WTC11 (cell line): ENCODE data around the gene APOLD1. TPM values are rescaled to one million over a fixed set of nuclear protein-coding genes. Genes with fewer than 3 reads are reported as not detected.

ENCODE experiments used
- ATAC-seq: fragments of 200-7000 bp; cut with Tn5 transposase; 2 replicates; pipeline ENCODE4 v1.10.0; 2021; ENCODE audit warnings: mild to moderate bottlenecking, moderate library complexity
- CTCF ChIA-PET: fragments of 300-600 bp; sonication (Branson Sonifier 250); formaldehyde crosslinking; loops from one replicate; lab custom pipeline; 2021; ENCODE audit warnings: antibody characterized with exemption; lab: Charles Lee
- POLR2A ChIA-PET: fragments of 350-600 bp; sonication (Branson Sonifier 250); formaldehyde crosslinking; loops from one replicate; lab custom pipeline; 2021; ENCODE audit warnings: antibody characterized with exemption; lab: Charles Lee
- DNase-seq: peaks from one replicate; pipeline ENCODE4 v3.0.0; 2021; ENCODE audit warnings: low spot score
- H3K27ac Mint-ChIP-seq: 2 replicates; pipeline ENCODE4 v1.8.0; 2021; ENCODE audit warnings: mixed read lengths
- H3K27me3 Mint-ChIP-seq: 2 replicates; pipeline ENCODE4 v1.8.0; 2021; ENCODE audit warnings: low read depth, mild to moderate bottlenecking, moderate library complexity, mixed read lengths
- H3K36me3 Mint-ChIP-seq: 2 replicates; pipeline ENCODE4 v1.8.0; 2021; ENCODE audit warnings: mixed read lengths
- H3K4me1 Mint-ChIP-seq: 2 replicates; pipeline ENCODE4 v1.8.0; 2022; ENCODE audit warnings: mixed read lengths
- H3K4me3 Mint-ChIP-seq: 2 replicates; pipeline ENCODE4 v1.8.0; 2021; ENCODE audit warnings: mild to moderate bottlenecking, moderate library complexity, mixed read lengths
- H3K9me3 Mint-ChIP-seq: 2 replicates; pipeline ENCODE4 v1.8.0; 2021; ENCODE audit warnings: mixed read lengths
- ELF4 ChIP-seq: sonication (generic); formaldehyde crosslinking; IDR thresholded peaks from 2 replicates; pipeline ENCODE4 v1.8.1; 2022; ENCODE audit warnings: low read depth, mild to moderate bottlenecking, moderate library complexity, missing genetic modification reagents
- ESRRA ChIP-seq: sonication (generic); formaldehyde crosslinking; IDR thresholded peaks from 2 replicates; pipeline ENCODE4 v1.8.1; 2022; ENCODE audit warnings: mild to moderate bottlenecking, missing genetic modification reagents, borderline replicate concordance
- ETV6 ChIP-seq: sonication (generic); formaldehyde crosslinking; IDR thresholded peaks from 2 replicates; pipeline ENCODE4 v1.8.1; 2022; ENCODE audit warnings: mild to moderate bottlenecking, missing genetic modification reagents
- FOXJ3 ChIP-seq: sonication (generic); formaldehyde crosslinking; IDR thresholded peaks from 2 replicates; pipeline ENCODE4 v1.9.0; 2021; ENCODE audit warnings: missing genetic modification reagents, mild to moderate bottlenecking, borderline replicate concordance
- HMGA2 ChIP-seq: fragments of 250-450 bp; sonication (Bioruptor Pico); IDR thresholded peaks from 2 replicates; pipeline ENCODE4 v1.4.0; 2021; ENCODE audit warnings: mild to moderate bottlenecking, moderate library complexity
- NR1H2 ChIP-seq: sonication (generic); formaldehyde crosslinking; IDR thresholded peaks from 2 replicates; pipeline ENCODE4 v1.9.0; 2021; ENCODE audit warnings: mild to moderate bottlenecking, moderate library complexity, missing genetic modification reagents
- NR2C2 ChIP-seq: sonication (generic); formaldehyde crosslinking; IDR thresholded peaks from 2 replicates; pipeline ENCODE4 v1.8.0; 2022; ENCODE audit warnings: mild to moderate bottlenecking, missing genetic modification reagents
- OVOL2 ChIP-seq: fragments of 250-450 bp; sonication (Bioruptor Pico); IDR thresholded peaks from 2 replicates; pipeline ENCODE4 v1.9.0; 2021; ENCODE audit warnings: mild to moderate bottlenecking, borderline replicate concordance
- TCF7 ChIP-seq: sonication (generic); formaldehyde crosslinking; IDR thresholded peaks from 2 replicates; pipeline ENCODE4 v1.8.0; 2022; ENCODE audit warnings: mild to moderate bottlenecking, low read depth, missing genetic modification reagents, moderate library complexity
- TEAD1 ChIP-seq: sonication (generic); formaldehyde crosslinking; IDR thresholded peaks from 2 replicates; pipeline ENCODE4 v1.8.0; 2022; ENCODE audit warnings: mild to moderate bottlenecking, missing genetic modification reagents
- ZNF423 ChIP-seq: fragments of 250-450 bp; sonication (Bioruptor Pico); IDR thresholded peaks from 2 replicates; pipeline ENCODE4 v2.1.2; 2022; ENCODE audit warnings: mild to moderate bottlenecking, moderate library complexity
- total RNA-seq: library from RNA; stranded (reverse); gene quantifications from 3 replicates; pipeline ENCODE4 v1.2.3, GENCODE V29; 2021
- TF ChIP-seq, protein P1 (sequence below): sonication (generic); formaldehyde crosslinking; IDR thresholded peaks from 2 replicates; pipeline ENCODE4 v1.8.0; 2023; ENCODE audit warnings: missing genetic modification reagents, mild to moderate bottlenecking, borderline replicate concordance
- TF ChIP-seq, protein P2 (sequence below): sonication (generic); formaldehyde crosslinking; IDR thresholded peaks from 2 replicates; pipeline ENCODE4 v1.8.1; 2022; ENCODE audit warnings: mild to moderate bottlenecking, moderate library complexity, missing genetic modification reagents
- TF ChIP-seq, protein P3 (sequence below): sonication (generic); formaldehyde crosslinking; IDR thresholded peaks from 2 replicates; pipeline ENCODE4 v1.8.1; 2023; ENCODE audit warnings: mild to moderate bottlenecking, moderate library complexity, missing genetic modification reagents
- TF ChIP-seq, protein P4 (sequence below): fragments of 250-450 bp; sonication (Bioruptor Pico); IDR thresholded peaks from 2 replicates; pipeline ENCODE4 v1.9.0; 2021; ENCODE audit warnings: mild to moderate bottlenecking
- TF ChIP-seq, protein P5 (sequence below): fragments of 250-450 bp; sonication (Bioruptor Pico); IDR thresholded peaks from 2 replicates; pipeline ENCODE4 v1.9.0; 2021; ENCODE audit warnings: moderate library complexity, mild to moderate bottlenecking, inconsistent platforms, borderline replicate concordance

The APOLD1 gene
- total RNA-seq, 1 experiment from 2014 or later, result 0.44 TPM

DNA sequence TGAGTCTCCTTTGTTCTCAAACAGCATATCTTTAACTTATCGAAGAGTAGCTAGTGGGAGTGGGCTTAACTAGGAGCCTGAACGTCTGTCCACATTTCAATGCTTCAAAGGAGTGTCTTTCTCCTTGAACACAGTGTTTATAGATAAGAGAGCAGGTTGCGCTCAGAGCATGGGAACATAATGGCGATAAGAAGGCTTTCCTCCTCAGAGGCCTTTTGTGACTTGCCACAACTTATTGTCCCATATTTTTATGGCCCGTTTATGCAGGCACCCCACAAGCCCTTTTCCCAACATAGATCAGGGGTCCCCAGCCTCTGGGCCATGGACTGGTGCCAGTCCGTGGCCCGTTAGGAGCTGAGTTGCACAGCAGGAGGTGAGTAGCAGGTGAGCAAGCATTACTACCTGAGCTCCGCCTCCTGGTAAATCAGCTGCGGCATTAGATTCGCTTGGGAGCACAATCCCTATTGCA, 25.1 kb downstream of the APOLD1 start (continued):
- TF ChIP-seq, protein P1, sequence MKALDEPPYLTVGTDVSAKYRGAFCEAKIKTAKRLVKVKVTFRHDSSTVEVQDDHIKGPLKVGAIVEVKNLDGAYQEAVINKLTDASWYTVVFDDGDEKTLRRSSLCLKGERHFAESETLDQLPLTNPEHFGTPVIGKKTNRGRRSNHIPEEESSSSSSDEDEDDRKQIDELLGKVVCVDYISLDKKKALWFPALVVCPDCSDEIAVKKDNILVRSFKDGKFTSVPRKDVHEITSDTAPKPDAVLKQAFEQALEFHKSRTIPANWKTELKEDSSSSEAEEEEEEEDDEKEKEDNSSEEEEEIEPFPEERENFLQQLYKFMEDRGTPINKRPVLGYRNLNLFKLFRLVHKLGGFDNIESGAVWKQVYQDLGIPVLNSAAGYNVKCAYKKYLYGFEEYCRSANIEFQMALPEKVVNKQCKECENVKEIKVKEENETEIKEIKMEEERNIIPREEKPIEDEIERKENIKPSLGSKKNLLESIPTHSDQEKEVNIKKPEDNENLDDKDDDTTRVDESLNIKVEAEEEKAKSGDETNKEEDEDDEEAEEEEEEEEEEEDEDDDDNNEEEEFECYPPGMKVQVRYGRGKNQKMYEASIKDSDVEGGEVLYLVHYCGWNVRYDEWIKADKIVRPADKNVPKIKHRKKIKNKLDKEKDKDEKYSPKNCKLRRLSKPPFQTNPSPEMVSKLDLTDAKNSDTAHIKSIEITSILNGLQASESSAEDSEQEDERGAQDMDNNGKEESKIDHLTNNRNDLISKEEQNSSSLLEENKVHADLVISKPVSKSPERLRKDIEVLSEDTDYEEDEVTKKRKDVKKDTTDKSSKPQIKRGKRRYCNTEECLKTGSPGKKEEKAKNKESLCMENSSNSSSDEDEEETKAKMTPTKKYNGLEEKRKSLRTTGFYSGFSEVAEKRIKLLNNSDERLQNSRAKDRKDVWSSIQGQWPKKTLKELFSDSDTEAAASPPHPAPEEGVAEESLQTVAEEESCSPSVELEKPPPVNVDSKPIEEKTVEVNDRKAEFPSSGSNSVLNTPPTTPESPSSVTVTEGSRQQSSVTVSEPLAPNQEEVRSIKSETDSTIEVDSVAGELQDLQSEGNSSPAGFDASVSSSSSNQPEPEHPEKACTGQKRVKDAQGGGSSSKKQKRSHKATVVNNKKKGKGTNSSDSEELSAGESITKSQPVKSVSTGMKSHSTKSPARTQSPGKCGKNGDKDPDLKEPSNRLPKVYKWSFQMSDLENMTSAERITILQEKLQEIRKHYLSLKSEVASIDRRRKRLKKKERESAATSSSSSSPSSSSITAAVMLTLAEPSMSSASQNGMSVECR (CRISPR knock-in tag), result no peak
- TF ChIP-seq, protein P2, sequence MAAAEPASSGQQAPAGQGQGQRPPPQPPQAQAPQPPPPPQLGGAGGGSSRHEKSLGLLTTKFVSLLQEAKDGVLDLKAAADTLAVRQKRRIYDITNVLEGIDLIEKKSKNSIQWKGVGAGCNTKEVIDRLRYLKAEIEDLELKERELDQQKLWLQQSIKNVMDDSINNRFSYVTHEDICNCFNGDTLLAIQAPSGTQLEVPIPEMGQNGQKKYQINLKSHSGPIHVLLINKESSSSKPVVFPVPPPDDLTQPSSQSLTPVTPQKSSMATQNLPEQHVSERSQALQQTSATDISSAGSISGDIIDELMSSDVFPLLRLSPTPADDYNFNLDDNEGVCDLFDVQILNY, result no peak
- TF ChIP-seq NR1H2 (CRISPR knock-in tag) (no peak), TEAD1 (CRISPR knock-in tag) (no peak), ZNF423 (CRISPR knock-in tag) (no peak), FOXJ3 (no peak), TCF7 (CRISPR knock-in tag) (no peak), HMGA2 (CRISPR knock-in tag) (no peak), ESRRA (CRISPR knock-in tag) (no peak), OVOL2 (CRISPR knock-in tag) (no peak), ETV6 (CRISPR knock-in tag) (no peak), ELF4 (CRISPR knock-in tag) (no peak)
- TF ChIP-seq, protein P3, sequence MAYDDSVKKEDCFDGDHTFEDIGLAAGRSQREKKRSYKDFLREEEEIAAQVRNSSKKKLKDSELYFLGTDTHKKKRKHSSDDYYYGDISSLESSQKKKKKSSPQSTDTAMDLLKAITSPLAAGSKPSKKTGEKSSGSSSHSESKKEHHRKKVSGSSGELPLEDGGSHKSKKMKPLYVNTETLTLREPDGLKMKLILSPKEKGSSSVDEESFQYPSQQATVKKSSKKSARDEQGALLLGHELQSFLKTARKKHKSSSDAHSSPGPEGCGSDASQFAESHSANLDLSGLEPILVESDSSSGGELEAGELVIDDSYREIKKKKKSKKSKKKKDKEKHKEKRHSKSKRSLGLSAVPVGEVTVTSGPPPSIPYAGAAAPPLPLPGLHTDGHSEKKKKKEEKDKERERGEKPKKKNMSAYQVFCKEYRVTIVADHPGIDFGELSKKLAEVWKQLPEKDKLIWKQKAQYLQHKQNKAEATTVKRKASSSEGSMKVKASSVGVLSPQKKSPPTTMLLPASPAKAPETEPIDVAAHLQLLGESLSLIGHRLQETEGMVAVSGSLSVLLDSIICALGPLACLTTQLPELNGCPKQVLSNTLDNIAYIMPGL, result no peak
- TF ChIP-seq, protein P4, sequence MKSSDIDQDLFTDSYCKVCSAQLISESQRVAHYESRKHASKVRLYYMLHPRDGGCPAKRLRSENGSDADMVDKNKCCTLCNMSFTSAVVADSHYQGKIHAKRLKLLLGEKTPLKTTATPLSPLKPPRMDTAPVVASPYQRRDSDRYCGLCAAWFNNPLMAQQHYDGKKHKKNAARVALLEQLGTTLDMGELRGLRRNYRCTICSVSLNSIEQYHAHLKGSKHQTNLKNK (CRISPR knock-in tag), result no peak

DNA sequence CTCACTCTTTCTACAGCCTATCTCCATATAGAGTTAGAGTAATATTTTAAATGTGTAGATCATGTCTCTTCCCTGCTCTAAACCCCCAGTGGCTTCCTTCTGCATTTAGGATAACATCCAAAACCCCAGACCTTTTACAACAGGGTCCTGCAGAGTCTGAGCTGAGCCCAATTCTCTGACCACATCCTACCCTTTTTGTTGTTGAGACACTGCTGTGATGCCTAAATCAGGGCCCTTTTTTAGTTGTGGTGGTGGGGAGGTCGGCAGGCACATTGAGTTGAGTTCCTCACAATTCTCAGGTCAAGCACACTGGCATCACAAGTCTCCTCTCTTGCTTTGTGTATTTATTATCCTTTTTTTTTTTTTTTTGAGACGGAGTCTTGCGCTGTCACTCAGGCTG, 25.9 kb downstream of the APOLD1 start:
- H3K27me3 Mint-ChIP-seq, result no peaks in the 10 kb centered on the region
- ATAC-seq (no peak), DNase-seq (no peak)
- CTCF ChIA-PET, result no interaction called here
- H3K4me1 Mint-ChIP-seq, result peaks cover 29% of the 10 kb centered on the region
- POLR2A ChIA-PET, result interaction anchor here (0.5 kb wide), 1 partner anchor 395 kb away, joined by 3 read pairs; no protein-coding TSS in a partner anchor
- H3K4me3 Mint-ChIP-seq, result no peak overlapping the region
- peaks cover 25% of the 10 kb centered on the region for H3K36me3 Mint-ChIP-seq
- TF ChIP-seq, protein P5, sequence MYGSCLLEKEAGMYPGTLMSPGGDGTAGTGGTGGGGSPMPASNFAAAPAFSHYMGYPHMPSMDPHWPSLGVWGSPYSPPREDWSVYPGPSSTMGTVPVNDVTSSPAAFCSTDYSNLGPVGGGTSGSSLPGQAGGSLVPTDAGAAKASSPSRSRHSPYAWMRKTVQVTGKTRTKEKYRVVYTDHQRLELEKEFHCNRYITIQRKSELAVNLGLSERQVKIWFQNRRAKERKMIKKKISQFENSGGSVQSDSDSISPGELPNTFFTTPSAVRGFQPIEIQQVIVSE (CRISPR knock-in tag), result no peak
- no peak for TF ChIP-seq NR2C2 (CRISPR knock-in tag)
- TF ChIP-seq, protein P4 (CRISPR knock-in tag), result no peak
- no peak overlapping the region for H3K27ac Mint-ChIP-seq
- no peaks in the 10 kb centered on the region for H3K9me3 Mint-ChIP-seq
